Fibroblast of gingiva (primary cell): Measurements from ENCODE around the gene PRIMA1.

Experiments used
- DNase-seq: peaks from one replicate; pipeline ENCODE4 v3.0.0-alpha.2; 2011; ENCODE audit warnings: low read depth

The PRIMA1 gene

DNA sequence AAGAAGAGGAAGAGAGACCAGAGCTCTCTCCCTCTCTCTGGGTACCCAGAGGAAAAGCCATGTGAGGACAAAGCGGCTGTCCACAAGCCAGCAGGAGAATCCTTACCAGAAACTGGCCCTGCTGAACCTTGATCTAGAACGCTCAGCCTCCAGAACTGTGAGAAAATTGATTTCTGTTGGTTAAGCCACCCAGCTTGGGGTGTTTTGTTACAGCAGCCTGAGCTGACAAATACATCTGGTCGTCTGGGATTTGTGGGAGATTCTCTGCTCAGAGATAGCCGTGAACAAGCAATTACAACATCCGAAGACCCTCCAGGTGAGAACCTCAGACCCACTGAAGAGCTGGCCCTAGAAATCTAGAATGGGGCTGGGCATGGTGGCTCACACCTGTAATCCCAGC lies 6.5 kb upstream of the PRIMA1 start:
- no peak for DNase-seq

DNA sequence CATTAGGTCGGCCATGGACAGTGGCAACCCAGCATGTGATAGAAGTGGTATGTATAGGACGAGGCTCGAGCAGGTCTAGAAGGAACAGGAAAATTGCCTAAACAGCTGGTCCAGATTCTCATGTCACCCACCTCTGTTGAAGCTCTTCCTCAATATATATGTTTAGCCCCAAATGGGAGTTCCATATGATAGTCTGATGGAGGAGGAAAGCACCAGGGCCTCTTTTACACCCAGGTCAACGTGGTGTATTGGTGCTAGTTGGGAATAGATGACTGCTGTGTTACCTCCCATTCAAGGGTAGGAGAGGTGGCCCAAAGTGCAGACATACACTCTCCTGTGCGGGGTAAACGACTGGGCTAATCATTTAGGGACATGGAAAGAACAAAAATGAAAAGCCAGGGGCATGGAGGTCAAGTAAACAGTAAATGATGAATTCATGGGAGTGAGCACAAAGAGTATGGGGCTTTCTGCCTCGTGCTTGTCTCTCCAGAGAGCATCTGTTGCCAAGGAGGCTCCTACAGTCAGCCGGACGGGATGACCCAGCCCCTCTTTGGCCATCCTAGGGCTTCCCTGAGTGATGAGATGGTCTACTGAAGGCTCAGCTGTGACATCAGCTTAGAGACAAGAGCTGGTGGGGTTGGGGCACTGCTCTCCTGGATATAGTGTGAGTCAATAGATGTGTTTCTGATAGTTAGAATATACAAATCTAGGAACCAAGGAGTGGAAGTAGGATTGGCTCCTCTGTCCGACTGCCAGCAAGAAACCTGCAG lies 5.5 kb upstream of the PRIMA1 start:
- no peak for DNase-seq

- DNase-seq = no peak
These were observed 4.1 kb upstream of the PRIMA1 start for GRCh38 chr14:93792391-93792790.

DNA sequence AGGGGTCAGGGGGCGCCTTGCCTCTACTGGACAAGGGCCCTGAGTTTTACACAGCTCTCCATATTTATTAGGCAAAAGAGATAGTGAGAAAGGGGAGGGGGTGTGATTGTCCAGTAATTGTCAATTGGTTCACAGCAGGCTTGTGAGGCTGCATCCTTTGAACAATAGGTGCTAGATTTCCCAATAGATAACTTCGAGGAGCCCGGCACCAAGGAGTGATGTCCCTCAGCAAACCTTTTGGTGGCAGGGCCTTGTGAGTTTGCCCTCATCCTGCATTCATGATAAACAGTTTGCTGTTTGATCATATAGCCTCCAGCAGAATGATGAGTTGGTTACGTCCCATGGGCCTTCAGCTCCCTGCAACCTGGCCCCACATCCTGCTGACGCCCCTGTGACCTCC lies 2.7 kb upstream of the PRIMA1 start:
- DNase-seq = no peak

DNA sequence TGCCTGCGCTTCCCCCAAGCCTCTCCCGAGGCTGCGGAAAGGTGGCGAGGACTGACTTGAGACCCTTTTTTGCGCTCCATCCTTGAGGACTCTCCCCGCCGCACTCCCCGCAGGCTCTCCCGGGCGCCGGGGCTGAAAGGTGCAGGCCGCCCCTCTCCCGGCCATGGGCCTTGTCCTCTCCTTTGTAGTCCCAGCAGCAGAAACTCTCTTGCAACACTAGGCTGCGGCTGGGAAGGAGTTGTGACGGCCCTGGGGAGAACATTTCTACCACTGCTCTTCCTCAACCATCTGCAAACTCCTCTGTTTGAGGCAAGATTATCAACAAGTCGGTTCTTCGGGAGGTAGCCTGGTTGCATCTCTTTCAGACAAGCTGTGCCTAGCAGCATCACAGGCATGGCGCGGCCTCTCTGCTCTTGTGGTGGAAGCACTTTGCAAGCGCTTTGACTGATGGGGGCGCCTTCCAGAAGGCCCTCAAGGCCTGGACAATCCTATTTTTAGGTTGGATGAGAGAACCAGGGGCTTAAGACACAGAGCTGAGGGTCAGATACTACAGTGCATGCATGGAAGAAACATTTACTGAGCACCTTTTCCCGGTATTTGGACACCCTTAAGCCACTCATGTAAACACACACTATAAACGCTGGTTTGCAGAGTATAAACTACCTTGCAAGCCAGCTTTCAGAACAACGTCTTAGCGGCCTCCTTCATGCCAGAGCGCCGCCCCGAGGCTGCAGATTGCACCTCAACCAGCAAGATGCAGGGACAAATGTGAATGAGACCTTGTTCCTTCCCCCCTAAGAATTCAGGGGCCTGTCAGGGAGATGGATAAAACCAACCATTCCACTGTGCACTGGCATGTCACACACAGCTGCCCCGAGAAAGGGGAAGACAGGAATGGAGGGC lies 1.2 kb upstream of the PRIMA1 start:
- DNase-seq = no peak

DNA sequence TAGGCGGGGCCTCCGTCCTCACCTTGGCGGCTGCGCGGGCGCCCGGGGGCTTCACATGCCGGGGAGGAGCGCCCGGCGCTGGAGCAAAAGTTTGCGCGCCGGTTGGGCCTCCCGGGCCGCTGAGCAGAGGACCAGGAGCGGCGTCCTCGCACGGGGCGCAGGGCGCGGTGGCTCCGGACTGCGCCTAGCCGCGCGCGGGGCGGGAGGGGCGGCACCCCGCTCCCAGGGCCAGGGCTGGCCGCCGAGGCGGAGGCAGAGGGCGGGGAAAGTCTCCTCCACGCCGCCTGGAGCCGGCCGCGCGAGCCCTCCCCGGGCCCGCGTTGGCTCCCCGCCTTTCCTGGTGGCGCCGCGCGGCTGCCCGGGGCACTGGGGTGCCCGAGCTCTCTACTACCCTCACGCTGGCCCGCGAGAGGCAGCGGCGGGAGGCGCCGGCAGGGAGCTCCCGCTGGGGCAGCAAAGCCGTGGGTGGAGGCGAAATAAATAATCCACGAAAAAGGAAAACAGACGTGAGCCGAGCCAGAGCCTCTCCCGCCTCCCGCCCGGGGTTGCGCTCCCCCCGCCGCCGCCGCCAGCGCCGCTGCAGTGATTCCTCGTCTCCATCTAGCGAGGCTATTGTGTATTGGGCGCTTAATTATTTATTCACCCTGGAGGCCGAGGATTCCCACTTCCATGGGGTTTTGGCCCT lies 400 bp upstream of the PRIMA1 start:
- DNase-seq = no peak

DNA sequence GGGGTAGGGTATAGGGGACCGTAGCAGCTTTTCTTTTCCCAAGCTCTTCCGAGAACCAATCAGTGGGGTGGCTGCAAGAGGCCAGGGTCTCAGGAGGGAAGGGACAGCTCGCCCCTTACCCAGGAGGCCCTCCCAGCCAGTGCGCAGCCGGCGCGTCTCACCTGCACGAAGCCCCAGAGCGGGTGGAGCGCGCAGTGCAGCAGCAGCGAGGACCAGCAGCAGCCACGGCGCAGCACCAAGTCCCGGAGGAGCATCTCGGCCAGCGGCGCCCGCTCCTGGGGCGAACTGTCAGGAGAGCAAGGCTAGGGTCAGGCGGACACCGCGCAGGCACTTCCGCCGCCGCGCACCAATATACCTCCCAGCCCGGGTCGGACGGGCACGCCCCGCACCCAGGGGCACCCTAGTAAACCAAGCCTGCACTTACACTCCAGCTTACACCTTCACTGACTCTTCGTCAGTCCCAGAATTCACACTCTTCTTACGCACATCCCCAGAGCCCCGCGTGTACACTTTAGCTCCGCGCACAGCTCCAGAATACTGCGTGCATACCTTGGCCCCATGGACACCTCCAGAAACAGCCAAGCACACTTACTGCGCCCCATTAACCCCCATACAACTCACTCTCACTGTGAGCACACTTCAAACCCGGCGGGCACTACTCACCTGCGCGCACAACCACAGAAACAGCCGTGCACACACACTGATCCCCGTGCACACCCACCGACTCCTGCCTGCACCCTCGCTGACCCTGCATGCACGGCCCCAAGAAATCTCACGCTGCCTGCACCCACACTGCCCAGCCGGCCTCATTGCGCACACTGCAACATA lies 606 bp downstream of the PRIMA1 start:
- no peak for DNase-seq

- DNase-seq = no peak
These were observed 2.9 kb downstream of the PRIMA1 start for GRCh38 chr14:93785423-93785822.

DNA sequence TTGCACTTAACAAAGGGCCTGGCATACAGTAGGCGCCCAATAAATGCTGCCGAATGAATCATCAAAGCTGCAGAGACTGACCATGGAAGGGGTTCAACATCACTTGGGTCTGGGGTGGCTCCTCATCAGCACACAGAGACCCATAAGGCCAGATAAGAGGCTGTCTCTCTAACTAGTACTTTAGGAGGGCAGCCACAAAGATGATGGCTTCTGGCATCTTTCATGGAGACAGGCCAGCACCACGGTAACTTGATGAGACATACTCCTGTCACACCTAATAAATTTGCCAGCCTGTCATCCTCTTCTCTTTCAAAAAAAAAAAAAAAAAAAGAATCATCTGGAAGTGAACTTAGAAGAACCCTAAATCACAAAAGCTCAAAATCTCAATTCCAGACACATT lies 3.4 kb downstream of the PRIMA1 start:
- DNase-seq = no peak

DNA sequence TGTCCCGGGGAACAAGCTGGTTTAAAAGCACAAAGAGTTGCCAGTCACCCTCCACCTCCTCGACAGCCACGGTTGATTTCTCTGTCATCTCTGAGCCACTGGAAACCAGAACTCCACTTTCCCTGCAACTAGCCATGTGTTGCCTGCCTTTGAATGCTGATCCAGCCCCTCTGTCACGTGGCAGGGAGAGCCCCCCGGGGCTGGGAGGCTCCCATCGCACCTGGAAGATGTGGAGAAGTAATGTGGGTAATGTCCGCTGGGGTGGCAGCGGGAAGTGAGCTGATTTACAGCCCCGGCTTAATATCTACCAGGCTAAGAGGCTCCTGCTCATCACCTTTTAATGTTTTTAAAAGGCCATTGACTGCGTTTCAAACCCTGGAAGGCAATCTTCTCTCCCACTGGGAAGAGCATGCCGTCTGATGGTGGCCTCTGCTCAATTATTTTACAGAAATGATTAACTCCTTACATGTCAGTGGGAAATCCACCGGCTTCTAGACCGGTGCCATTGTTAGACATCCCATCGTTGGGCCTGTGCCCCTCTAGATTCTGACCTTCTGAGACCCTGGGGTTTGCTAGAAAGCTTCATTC lies 7.4 kb downstream of the PRIMA1 start:
- no peak for DNase-seq

DNA sequence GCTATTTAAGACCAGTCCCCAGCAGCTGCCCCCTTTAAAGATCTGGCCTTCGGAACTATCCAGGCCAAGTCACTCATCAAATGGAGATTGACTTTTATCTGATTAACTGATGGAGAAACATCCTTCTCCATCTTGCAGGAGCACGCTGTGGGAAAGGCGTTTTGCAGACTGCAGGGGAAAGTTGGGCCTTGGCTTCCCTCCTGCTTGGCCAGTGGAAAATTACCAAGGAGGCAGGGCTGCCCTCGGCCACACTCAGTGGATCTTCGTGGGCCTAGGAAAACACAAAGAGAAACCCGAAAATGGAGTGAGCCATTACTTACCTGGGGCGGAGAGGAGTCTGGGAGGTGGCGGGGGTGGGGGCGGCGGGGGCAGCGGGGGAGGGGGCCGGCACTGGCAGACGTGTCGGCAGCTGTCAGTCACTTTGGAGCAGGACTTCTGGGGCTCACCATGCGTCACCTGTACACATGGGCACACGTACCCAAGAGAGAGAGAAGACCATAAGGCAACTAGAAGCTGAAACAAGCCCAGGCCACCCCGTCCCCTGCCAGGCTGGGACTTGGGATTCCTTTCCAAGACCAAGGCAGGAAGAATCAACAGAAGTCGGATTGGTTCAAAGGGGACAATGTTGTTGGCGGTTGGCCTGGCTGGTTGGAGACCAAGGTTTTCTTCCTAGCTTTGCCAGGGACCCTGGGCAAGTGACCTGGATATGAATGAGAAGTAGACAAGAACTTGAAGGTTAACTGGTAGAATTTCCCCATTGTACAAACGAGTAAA lies 9.2 kb downstream of the PRIMA1 start:
- DNase-seq = no peak

DNA sequence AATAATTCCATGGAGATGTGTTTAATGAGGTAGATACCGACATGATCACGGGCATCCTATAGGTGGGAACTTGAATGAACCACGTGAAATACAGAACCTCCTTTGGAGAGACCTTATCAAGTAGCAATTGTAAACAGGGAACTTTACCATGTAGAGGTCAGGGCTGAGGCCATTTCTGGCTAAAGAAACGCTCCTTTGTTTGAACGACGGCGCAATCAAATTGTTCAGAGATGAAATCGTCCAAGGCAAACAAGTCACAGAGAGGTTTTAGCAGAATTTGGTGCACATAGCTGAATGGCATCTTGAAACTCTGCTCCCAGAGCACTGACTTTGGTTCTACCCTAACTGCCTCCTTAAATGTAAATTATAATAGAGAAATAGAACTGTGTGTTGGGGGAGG lies 9.8 kb downstream of the PRIMA1 start:
- DNase-seq = no peak

DNA sequence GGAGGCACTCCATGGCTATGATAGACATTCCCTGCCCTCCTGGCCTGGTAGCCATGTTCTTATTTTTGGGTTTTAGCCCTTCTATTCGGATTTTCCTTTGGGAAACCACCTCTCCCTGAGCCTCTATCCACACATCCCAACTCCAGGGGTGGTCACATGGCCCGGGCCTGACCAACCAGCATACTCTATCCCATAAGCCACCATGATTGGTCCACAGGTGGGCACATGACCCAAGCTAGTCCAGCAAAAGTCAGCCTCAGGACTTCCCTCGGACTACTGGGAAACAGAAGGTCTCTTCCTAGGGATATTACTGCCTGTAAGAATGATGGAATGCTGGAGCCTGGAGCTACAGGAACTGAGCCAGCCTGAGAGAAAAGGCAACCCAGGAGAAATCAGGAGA lies 12.5 kb downstream of the PRIMA1 start:
- no peak for DNase-seq

GRCh38 chr14:93775158-93775557 lies 13.1 kb downstream of the PRIMA1 start:
- DNase-seq = no peak

GRCh38 chr14:93772263-93772662 lies 16.0 kb downstream of the PRIMA1 start:
- DNase-seq = no peak

DNA sequence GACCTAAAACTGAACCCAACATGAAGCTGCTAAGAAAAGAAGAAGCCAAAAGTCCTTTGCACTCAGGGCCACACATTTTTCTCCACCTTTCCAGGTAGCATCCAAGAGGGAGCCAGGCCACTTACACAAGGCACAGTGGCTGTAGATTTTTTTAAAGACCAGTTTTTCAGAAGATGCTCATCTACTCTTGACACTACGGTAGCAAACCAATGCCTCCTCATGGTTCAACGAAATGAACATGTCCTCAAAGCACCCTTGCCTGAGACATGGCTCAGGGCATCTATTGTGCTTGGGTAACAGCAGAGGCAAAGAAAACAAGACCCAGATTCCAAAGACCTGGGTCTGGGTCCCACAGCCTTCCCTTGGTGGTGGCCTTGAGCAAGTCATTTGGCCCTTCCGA lies 22.3 kb downstream of the PRIMA1 start:
- DNase-seq = no peak

DNA sequence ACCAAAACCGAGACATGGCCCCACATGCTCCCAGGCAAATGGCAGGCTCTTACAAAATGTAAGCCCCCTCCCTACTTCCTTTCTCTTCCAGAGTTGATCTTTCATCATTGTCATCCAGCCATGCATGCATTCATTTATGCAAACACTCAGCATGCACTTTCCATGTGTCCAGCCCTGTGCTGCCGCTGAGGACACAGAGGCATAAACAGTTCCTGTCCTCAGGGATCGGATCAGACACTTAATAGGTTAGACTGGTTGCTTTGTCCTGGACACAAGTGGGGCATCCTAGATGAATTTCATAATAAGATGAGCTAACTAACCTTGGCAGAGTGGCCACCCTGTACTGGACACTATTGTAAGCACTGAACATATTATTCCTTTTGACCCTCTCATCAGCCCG lies 23.1 kb downstream of the PRIMA1 start:
- DNase-seq = no peak

GRCh38 chr14:93764211-93764659 lies 24.1 kb downstream of the PRIMA1 start:
- DNase-seq = no peak

DNA sequence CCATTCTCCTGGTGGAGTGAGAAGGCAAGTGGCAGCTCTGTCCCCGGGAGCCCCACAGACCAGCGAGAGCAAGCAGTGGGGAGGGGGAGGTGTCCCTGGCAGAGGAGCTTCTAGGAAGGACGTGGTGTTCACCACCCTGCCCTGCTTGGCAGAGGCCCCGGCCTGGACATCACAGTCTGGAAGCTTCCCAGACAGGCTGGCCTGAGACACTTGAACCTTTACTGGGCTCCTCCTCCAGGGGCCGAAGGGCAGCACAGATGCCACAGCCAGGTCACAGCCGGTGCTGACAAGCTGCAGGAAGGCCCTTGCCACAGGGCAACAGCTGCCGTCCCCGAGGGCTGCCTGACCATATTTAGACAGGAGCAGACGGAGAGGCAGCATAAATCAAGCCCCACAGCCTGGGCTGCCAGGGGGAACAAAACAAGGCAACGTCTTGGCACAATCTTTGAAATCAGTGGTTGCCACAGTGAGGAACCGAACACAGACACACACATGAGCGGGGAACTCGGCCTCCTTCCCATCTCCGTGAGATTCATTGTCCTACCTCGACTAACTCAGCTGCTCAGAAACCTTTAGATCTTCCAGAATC lies 28.5 kb downstream of the PRIMA1 start:
- DNase-seq = no peak

DNA sequence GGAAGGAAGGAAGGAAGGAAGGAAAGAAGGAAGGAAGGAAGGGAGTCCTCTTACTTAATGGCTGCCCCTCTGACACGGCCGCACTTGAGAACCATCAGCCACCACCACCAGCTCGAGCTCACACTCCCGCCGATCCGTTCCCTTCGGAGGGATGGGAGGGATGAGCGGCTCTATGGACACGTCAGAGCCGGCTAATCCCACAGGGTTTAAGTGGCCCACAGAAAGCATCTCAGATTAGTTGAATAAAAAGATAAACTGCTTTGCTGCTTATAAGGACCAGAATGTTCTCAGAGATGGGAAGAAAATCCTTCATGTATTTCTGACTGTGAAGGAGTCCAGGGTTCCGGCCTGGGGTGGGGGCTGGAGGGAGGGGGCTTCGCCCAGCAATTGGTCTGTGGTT lies 31.1 kb downstream of the PRIMA1 start:
- DNase-seq = no peak
